HepG2 (cell line): ENCODE results near the gene ARHGDIA. TPM values are rescaled to one million over a fixed set of nuclear protein-coding genes. Genes with fewer than 3 reads are reported as not detected.

Experiments
- HMGXB3 ChIP-seq: sonication (generic); formaldehyde crosslinking; IDR thresholded peaks from 2 replicates; pipeline ENCODE4 v1.4.0; 2020; ENCODE audit warnings: missing genetic modification reagents, borderline replicate concordance
- IKZF4 ChIP-seq: sonication (generic); formaldehyde crosslinking; IDR thresholded peaks from 2 replicates; pipeline ENCODE4 v1.5.1; 2020; ENCODE audit warnings: borderline replicate concordance, mild to moderate bottlenecking, low read depth, missing genetic modification reagents; ENCODE audit errors: not compliant biosample characterization
- NAIF1 ChIP-seq: sonication (generic); formaldehyde crosslinking; IDR thresholded peaks from 2 replicates; pipeline ENCODE4 v1.5.0; 2020; ENCODE audit warnings: mild to moderate bottlenecking, missing genetic modification reagents, borderline replicate concordance
- RERE ChIP-seq: IDR thresholded peaks from 2 replicates; pipeline ENCODE4 v1.6.1; 2016; ENCODE audit warnings: low read depth, missing genetic modification reagents, missing compliant biosample characterization
- RFX3 ChIP-seq: IDR thresholded peaks from 2 replicates; pipeline ENCODE4 v1.6.1; 2016; ENCODE audit warnings: missing biosample characterization, missing genetic modification reagents
- SALL2 ChIP-seq: sonication (generic); formaldehyde crosslinking; IDR thresholded peaks from 2 replicates; pipeline ENCODE4 v1.8.1; 2023; ENCODE audit warnings: mild to moderate bottlenecking, missing genetic modification reagents, inconsistent platforms
- SATB2 ChIP-seq: sonication (generic); formaldehyde crosslinking; IDR thresholded peaks from 2 replicates; pipeline ENCODE4 v1.5.0; 2020; ENCODE audit warnings: missing genetic modification reagents
- SRSF4 ChIP-seq: fragments of 200-400 bp; formaldehyde crosslinking; IDR thresholded peaks from one replicate; pipeline ENCODE4 v1.6.1; 2018; ENCODE audit warnings: mild to moderate bottlenecking, low read depth, low read length, moderate library complexity; ENCODE audit not compliant: poor library complexity, severe bottlenecking
- ZNF407 ChIP-seq: sonication (generic); formaldehyde crosslinking; IDR thresholded peaks from one replicate; pipeline ENCODE4 v1.5.1; 2020; ENCODE audit warnings: mild to moderate bottlenecking, missing genetic modification reagents; ENCODE audit errors: not compliant biosample characterization
- ZNF451 ChIP-seq: sonication (generic); formaldehyde crosslinking; IDR thresholded peaks from 2 replicates; pipeline ENCODE4 v1.5.0; 2020; ENCODE audit warnings: mild to moderate bottlenecking, missing genetic modification reagents
- polyA plus RNA-seq, 8 experiments: library from polyadenylated mRNA; depleted of rRNA in 3 of 8; stranded (reverse) in 7 of 8; unstranded in 1 of 8; fragments of >200 nt; fragmentation: Illumina TruSeq in 4 of 8; extraction: Trizol in 4 of 8; gene quantifications; 2 replicates each; pipeline versions ENCODE4 v1.2.1 to v1.2.3, GENCODE V29; 2011 to 2016; ENCODE audit warnings: low read depth in 4 of 8, missing spikeins in 1 of 8, mixed read lengths in 1 of 8; ENCODE audit not compliant: insufficient read depth in 1 of 8
- total RNA-seq, 5 experiments: library from RNA; depleted of rRNA; stranded (reverse); fragments of >200 nt; fragmentation: Illumina TruSeq; extraction: Trizol; gene quantifications; 2 replicates each; pipeline ENCODE4 v1.2.3, GENCODE V29; 2016; ENCODE audit warnings: low read depth in 1 of 5

ARHGDIA gene
- total and polyA plus RNA-seq, 2 of the 13 experiments (the other 11 are each of a cell fraction or from before 2014, with no cell fraction given): 40.0 to 64.0 TPM

- TF ChIP-seq RERE (CRISPR knock-in tag) (no peak), IKZF4 (no peak), SATB2 (CRISPR knock-in tag) (no peak), ZNF407 (CRISPR knock-in tag) (no peak), RFX3 (no peak), HMGXB3 (CRISPR knock-in tag) (0 out of 2 replicates have a peak, but pooled peaks have one; percentile 2), NAIF1 (no peak), SALL2 (no peak), ZNF451 (CRISPR knock-in tag) (no peak), SRSF4 (no peak)
Measured at GRCh38 chr17:81863123-81863675, 7.9 kb downstream of the ARHGDIA start (continued).
